Left renal pelvis (tissue), 4 donors: Measurements from ENCODE around the gene RNU1-4. TPM values are rescaled to one million over a fixed set of nuclear protein-coding genes. Genes with fewer than 3 reads are reported as not detected.
"Not testable (repeated sequence)": the region's sequence is repeated elsewhere in the genome, so short reads cannot be mapped to it uniquely, and the experiment has no call there.

Source experiments
- DNase-seq, 4 donors: peaks; one replicate each; pipeline ENCODE4 v3.0.0-alpha.2; 2013; ENCODE audit warnings: low read depth in 4 of 4, low spot score in 3 of 4
- polyA plus RNA-seq, 4 donors: library from polyadenylated mRNA; unstranded; fragments of 120-200 nt; gene quantifications; one replicate each; pipeline ENCODE4 v1.2.1, GENCODE V29; 2013; ENCODE audit not compliant: insufficient read length in 4 of 4

The RNU1-4 gene
- polyA plus RNA-seq, 4 donors: not detected

- not testable (repeated sequence) for DNase-seq
These were observed 32.9 kb upstream of the RNU1-4 start for GRCh38 chr1:16707130-16708093.

- DNase-seq: not testable (repeated sequence)
These were observed 31.6 kb upstream of the RNU1-4 start for GRCh38 chr1:16708704-16709103.

GRCh38 chr1:16709659-16710087, 30.6 kb upstream of the RNU1-4 start:
- DNase-seq: not testable (repeated sequence)

GRCh38 chr1:16710618-16711017, 29.7 kb upstream of the RNU1-4 start:
- not testable (repeated sequence) for DNase-seq

GRCh38 chr1:16712131-16712530, 28.2 kb upstream of the RNU1-4 start:
- DNase-seq: not testable (repeated sequence)

- not testable (repeated sequence) for DNase-seq
These were observed 27.7 kb upstream of the RNU1-4 start for GRCh38 chr1:16712582-16712981.

DNA sequence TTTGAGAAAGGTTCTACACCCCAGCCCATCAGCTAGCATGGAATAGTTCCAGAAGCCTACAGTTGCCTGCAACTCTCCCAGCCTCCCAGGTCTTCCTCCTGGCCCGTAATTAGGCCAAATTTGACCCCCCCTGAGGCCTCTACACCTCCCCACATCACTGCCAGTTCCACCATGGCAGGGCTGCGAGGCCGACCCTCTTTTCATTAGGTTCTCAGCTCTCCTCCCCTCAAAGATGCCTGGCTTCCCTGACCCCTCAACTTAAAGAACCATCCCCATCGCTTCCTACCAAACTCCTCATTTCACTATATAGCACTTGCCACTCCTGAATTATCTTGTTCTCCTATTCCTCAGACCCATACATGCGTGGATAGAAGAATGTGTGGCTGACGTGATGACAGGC, 27.3 kb upstream of the RNU1-4 start:
- DNase-seq: not testable (repeated sequence)

DNA sequence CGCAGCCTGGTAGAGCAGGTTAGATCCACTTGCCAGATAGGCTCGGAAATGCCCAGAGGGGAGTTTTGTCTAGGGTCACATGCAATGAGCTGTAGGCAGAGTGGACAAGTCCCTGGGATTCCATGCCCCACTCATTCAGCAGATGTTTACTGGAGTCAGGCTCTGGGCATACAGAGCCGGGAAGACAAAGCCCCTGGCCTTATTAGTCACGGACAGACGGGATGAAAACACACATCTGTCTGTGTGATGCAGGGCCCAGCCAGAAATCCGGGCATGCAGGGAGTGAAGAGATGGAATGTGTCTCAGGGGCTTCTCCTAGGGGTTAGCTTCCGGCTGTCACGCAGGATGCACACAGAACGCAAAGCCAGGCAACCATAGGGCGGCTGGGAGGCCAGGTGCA, 26.8 kb upstream of the RNU1-4 start:
- not testable (repeated sequence) for DNase-seq

- no peak for DNase-seq
These were observed 23.5 kb upstream of the RNU1-4 start for GRCh38 chr1:16716691-16717335.

DNA sequence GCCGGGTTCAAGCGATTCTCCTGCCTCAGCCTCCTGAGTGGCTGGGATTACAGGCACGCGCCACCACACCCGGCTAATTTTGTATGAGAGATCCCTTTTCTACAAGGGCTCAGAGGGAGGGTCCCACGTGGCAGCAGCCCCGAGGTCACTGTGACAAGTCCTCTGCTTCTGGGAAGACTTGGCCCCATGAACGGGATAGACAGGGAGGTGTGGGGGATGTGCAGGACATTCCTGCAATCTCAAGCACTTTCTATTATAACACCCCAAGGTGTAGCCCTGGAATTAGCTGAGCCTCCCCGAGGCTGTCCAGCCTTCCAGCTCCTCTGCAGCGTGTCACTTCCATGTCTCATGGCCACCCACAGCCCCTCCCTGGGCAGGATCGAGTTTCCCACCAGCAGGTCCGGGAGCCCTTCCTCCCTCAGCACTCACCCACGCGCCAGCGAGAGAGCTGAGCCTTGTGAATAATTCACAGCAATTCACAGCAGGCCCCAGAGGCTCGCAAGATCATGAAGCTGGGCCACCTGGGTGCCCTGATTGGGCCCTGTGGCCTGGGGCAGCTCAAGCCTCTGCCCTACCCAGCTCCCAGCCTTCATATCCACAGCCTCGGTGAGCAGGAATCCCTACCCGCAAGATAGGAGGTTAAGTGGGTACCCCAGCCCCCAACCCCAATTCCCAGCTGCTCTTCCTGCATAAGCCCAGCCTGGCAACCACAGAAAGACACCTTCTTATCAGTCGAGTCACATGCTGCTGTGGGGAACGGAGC, 22.8 kb upstream of the RNU1-4 start:
- DNase-seq: peak in 2 of 4 donors; percentile 78 to 81

DNA sequence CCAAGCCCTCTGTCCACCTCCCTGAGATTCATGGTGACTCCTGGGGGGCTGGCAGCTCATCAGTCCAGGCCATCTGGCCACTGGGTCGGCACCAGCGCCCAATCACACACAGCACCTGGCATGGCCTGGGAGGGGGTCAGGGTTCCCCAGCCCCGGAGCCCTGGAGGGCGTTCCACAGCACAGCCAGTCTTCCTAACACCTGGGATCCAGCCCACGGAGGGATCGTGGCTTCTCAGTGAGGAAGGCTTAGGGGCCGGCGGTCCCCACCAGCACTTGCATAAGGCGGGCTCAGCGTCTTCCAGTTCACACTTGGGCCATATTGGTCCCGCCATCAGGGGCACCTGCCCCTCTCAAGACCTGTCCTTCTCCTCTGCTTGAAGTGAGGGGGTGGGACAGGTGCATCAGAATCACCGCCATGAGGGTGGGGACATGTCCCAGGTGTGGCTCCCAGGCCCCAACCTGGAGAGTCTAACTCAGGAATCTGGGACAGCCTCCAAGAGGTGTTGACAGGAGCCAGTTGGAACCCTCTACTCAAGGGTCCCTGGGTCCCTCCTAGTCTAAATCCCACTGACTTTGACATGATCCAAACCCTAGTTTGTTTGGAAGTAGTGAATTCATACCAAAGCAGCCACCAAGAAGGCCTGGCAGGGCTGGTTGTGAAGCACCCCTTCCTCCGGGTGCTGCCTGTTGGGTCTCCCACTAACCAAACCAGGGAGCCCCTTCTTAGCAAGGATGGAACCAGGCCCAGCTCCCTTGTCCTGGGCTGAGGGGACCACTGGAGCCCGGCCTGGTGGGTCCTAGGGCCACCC, 22.0 kb upstream of the RNU1-4 start:
- DNase-seq: not testable (repeated sequence)

GRCh38 chr1:16718908-16719533, 21.3 kb upstream of the RNU1-4 start:
- DNase-seq: no peak

GRCh38 chr1:16719571-16720350, 20.6 kb upstream of the RNU1-4 start:
- DNase-seq: no peak

DNA sequence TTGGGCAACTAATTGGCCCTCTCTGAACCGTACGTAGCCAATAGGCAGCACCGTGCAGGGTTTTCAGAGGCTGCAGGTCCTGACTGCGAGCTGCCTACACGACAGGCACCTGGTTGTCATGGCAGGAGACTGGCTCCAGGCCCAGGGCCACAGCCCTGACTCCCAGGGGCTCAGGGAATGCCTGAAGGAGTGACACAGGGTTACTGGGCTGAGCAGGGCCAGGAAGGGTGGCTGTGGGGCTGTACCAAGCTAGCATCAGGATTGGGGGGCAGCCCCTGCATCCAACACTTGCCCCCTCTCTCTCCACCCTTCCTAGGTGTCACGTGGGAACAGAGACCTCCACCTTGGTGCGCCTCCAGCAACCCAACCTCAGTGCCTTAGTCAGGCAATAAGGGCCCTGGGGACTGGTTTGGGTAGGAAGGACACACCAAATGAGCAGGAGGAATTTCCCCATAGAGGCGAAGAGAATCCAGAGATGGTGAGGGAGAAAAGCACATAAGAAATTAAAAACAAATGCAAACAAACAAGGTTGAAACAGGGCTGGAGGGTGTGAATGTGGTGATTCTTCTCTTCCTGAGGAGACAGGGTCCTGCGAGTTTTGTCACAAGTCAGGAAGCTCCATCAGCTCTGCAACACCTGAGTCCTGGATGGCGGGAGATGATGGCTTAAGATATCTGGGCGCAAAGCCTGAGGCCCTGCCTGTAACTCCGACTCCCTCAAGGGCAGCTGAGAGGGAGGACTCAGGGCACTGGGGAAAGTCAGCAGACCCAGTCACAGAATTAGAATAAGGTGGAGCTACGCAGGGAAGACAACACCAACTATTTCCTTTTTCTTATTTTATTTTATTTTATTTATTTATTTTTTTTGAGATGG, 19.7 kb upstream of the RNU1-4 start:
- DNase-seq: no peak

DNA sequence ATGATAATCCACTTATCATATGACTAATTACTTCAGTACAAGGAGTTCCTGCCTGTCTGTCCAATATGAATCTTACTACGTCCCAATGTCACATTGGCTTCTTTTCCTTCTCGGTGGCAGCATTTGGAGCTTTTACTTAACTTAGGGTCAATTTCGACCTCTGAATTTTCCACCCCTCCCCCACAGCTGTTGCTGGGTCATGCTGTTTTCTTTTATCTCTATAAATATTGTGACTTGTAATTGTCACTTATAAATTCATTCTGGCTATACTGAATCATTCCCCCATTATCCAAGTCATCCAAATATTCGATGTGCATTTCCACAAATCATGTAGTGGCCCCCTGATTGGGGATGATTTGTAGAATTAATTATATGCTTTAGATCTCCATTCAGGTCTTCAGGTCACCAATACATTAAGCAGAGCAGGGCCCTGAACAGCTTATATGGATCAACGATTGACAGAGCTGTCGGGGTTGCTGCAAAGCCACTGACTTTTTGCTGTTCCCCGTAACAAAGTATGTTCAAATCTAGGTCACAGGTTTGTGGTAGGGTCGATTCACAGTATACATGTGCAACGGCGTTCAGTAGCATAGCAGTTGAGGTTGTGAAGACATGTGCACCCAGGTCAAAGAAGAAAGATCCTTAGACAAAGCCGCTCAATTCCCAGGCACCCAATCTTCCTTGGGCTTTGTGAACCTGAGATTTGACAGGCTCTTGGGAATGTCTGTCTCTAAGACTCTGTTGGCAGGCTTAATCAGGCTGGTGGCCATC, 18.3 kb upstream of the RNU1-4 start:
- DNase-seq: no peak

DNA sequence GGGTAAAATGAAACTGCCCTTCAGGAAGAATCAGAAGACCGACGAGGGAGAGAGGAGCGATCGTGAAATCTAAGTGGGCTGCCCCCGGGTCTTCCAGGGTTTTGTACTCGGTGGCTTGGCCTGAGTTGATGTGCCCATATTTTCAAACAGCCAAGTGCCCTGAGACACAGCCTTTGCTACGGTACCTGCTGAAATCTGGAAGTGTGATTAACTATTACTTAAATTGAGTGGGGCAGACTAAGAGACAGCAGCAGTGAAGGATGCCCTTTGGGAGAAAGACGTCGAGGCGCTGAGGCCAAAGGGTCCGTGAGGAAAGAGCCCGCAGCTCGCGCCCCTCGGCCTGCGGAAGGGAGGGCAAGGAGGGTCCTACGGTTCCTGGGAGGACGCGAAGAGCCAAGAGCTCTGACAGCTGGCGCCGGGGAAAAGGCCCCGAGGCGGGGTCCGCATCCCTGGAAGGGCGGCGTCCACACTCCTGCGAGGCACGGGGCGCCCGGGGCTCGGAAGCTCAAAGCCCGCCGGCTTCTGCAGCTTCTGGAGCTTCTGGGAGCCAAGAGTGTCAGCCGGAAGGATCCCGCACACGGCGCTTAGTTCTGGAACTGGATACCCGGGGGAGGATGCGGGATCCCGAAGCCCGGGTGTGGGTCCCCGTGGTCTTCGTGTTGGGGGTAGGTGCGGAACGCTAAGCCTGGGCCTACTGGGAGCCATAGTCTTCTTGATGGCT, 15.4 kb upstream of the RNU1-4 start:
- no peak for DNase-seq
